Stimulated activated CD4-positive, alpha-beta T cell treated with anti-CD3 and anti-CD28 coated beads, TNF-alpha, amount 100 ng/mL, for 48 hours (primary cell): ENCODE data around the gene ACSBG1.

Experiments used
- DNase-seq, 3 donors: peaks; one replicate each; pipeline ENCODE4 v3.0.0-alpha.2; 2020; ENCODE audit warnings: low read depth in 3 of 3

Gene ACSBG1

DNA sequence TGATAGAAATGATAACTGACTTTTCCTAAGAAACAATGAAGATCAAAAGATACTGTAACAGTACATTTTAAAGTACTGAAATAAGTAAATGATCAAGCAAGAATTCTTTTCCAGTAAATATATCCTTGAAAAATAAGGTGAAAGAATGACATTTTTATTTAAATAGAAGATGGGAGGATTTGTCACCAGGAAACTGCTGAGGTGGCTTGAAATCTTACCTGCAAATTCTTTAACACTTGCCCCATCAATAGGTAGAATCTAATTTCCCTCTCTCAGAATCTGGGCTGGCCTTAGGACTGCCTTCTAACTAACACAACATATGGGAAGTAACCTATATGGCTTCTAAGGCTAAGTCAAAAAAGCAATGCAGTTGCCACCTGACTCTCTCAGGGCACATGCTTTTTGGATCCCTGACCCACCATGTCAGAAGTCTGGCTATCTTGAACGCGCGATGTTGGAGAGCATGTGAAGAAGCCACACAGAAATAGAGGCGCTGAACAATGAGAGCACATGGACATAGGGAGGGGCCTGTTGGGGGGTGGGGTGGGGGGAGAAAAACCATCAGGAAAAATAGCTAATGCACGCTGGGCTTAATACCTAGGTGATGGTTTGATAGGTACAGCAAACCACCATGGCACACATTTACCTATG lies 11.5 kb downstream of the ACSBG1 start:
- DNase-seq, result no peak

GRCh38 chr15:78220713-78221112 lies 13.7 kb downstream of the ACSBG1 start:
- DNase-seq, result no peak

DNA sequence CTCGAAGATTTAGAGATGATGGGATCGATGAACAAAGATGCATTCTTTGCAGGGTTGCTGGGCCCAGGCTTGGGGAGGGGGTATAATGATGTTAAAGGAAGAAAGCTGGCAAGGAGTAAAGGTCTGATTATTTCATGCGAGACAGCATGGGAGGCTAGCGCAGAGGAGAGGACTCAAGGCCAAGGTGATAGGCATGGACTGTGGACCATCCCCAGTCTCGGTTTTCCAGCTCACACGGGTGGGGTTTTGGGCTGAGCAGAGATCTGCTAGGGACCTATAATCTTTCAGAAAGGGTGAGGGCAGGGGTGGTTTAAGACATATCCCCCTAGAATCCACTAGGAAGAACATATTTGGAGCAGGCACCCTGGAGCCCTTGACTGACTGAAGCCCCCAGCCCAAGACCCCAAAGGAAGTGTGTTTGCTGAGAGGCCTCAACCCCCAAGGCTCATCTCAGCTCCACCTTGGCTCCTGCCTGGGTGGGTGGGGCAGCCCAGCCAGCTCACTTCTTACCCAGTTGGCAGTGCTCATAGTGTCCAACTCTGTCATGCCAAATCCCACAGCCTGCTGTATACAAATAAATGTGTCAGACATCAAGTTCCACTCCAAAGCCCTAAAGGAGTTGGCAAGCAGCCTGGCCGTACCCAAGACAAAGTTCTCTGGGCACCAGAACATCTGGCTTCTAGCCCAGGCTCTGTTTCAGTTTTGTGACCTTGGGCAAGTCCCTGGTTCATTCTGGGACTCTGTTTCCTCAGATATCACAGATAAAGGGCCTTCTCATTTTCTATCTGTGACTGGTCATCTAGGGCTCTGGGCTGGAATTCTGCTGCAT lies 17.9 kb downstream of the ACSBG1 start:
- no peak for DNase-seq

- no peak for DNase-seq
Observed at GRCh38 chr15:78213956-78214355, 20.4 kb downstream of the ACSBG1 start.

DNA sequence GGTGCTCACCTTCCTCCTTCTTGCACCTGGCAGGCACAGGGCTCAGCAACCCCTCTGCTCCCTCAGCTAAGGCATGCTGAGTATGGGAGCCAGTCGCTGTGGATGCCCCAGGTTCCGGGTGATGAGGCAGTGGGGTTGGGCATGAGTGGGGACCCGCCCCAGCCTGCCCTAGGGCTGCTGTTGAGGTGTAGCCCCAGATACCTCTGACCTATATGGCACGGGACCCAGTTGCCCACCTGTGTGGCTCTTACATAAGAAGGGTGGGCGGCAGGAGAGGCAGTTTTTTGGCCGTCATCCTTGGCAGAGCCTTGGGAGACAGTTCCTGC lies 21.0 kb downstream of the ACSBG1 start:
- DNase-seq, result no peak

DNA sequence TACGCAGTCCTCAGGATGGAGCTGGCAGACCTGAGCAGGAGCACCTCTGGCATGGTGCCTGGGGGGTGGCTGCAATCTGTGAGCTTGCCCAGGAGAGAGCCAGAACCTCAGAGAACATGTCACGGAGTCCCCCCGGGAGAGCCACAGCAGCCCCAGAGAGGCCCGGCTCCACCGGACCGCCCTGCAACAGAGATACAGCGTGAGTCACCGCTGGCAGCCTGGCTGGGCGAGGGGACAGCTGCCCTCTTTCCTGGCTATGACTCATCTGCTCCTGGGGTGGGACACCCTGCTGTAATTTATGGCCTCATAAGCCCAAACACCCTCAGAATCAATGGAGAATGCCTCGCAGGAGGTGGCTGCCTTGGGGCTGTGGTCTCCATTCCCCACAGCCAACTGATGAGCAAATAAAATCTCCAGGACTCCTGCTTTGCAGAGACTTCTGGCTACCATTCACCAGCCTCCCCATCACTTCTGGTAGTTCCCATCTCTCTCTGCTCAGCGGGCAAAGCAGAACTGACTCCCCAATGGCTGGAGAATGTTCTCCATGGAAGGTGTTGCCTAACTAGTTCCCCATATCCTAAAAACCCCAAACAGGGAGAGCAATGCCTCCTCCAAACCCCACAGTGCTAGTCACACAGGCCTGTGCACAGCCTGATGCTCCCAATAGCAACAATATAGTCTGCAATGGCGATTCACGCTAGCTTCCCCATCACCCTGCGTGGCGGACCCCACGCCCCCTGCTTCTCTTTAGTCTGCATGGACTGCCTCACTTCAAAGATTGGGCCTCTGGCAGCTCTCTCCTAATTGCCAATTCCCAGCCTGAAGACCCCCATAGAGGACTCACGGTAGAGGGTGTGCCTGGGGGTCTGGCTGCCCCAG lies 21.6 kb downstream of the ACSBG1 start:
- DNase-seq, result no peak

DNA sequence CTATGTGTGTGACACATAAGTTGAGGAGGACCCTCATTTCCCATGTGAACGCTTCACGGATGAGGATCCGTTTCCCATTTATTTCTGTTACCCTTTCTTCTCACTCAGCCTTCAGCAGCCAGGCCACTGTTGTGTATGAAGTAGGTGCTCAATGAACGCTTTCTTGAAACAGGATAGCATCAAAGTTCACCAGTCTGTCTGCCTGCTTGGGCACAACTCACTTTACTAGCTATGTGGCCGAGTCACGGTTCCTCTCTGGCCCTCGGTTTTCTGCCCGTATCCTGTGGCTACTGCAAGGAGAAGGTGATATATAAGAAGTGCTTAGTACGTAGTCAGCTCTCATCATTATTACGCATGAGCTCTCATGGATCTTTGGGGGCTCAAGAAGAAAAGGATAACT lies 22.4 kb downstream of the ACSBG1 start:
- DNase-seq, result no peak

DNA sequence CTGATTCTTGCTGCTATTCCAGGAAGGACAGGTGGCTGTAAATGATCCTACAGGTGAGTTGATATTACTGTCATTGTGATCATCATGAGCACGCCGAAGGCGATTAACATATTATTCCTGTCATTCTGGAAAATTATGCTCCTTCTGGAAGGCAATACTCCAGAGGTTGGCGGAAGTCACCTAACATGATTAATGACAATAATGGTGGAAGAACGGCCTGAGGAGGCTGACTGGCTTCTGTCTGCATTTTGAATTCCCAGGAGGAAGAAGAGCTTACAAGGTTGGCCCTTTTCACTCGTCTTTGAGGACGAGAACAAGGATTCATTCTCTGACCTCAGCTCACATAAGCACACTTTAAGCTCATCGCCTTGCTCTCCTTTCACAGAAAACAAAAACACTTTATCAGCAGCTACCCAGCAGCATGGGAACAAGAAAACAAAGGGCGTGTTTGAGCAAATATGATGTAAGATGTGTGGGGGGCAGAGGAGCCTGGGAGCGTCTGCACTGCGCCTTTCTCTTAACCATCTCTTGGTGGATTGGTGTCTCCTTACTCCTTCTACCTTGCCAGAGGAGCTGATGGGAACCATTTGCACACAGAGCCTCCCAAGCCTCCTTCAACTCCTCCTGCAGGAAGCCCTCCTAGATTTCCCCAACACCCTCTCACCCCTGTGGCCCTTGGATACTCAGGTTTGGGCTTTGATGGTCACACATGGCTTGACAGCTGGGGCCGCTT lies 23.0 kb downstream of the ACSBG1 start:
- no peak for DNase-seq

DNA sequence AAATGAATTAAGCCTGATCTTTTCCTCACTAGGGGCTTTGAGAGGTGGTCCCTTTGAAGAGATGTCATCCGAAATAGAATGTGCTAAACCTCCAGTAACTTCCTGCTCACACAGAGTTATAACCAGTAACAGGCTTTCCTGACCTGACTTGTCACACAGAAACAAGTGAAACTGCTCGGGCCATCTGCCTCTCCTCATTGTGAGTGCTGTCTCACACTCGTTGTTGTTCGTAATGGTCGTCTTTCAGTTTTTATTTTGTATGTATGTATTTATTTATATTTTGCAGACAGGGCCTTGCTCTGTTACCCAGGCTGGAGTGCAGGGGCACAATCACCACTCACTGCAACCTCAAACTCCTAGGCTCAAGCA lies 24.0 kb downstream of the ACSBG1 start:
- DNase-seq, result no peak

DNA sequence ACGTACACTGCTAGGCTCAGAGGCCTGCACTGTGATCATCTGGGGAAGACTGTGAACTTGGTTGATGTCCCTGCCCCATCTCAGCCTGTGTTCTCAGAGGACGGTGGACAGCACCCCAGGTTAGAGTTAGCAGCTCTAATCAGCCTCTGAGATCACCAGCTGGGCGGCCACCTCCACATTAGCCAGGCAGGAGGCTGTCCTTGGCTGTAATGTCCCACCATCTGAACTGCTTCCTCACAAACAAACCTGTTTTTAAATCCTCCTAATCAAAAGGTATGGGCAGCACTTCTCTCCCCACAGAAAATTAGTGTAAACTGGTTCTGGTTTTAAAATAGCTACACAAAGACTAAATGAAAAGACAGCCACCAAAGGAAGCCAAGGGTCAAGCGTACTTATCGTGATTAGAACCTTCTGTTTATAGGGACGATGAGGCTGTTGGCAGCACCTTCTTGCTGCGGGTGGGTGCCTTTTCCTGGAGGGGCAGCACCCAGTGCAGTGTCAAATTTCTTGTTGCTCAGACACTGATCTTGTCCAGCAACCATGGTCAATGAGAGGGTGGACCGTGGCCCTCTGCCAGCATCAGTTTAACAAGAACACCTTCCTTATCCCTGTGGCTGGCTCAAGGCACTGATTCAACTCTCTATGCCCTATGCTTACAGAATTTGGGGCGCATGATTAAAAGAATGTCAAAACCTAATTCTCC lies 24.6 kb downstream of the ACSBG1 start:
- no peak for DNase-seq

DNA sequence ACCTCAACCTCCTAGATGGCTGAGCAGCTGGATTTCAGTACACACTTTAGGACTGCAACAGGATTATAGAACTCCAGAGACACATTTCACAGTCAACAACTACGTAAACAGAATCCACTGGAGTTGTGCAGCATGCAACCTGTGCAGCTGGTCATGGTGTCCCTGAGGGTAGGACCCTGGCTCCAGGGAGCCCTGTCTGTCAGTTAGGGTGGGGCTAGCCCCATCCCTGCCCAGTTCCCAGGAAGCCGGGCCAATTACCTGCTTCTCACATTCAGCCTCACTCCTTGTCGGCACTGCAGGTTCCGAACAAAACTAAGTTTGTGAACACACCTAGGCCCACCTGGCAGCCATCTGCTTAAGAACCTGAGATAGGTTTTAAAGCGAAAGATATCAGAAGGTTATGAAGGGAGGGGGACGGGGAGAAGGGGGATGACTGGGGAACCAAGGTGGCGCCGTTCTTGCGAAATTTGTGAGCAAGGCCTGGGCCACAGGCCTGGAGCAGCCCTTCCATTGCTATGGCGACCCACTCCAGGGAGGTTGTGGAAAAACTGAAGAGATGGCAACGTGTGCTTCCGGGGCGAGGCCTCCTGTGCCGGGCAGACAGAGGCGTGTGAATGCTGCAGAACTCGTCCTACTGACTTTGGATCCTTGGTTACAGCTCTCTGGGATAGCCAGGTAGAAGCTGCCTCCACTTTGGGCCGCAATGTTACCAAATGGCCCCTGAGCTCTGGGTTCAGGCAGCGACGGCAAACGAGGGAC lies 25.3 kb downstream of the ACSBG1 start:
- DNase-seq, result no peak

DNA sequence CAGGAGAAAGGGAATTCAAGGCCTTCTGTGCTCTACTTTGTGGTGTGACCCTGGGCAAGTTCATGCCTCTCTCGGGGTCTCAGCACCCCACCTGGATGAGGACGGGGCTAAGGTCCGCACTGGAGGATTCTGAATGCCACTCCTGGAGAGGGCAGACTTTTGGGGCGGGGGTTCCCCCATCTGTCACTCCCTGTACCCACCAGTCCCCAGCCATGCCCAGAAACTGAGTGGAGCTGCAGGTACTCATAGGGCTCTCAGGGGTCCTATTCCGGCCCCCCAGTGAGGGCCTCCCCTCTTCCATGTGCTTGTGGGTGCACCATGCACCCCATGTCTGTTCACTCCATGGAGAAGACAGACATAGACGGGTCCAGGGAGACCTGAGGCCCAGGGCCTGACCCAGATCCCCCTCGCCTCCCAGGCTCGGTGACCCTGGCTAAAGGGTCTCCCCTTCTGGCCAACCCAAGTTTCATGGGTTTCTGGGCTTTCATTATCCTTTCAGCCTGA lies 26.0 kb downstream of the ACSBG1 start:
- DNase-seq, result no peak

DNA sequence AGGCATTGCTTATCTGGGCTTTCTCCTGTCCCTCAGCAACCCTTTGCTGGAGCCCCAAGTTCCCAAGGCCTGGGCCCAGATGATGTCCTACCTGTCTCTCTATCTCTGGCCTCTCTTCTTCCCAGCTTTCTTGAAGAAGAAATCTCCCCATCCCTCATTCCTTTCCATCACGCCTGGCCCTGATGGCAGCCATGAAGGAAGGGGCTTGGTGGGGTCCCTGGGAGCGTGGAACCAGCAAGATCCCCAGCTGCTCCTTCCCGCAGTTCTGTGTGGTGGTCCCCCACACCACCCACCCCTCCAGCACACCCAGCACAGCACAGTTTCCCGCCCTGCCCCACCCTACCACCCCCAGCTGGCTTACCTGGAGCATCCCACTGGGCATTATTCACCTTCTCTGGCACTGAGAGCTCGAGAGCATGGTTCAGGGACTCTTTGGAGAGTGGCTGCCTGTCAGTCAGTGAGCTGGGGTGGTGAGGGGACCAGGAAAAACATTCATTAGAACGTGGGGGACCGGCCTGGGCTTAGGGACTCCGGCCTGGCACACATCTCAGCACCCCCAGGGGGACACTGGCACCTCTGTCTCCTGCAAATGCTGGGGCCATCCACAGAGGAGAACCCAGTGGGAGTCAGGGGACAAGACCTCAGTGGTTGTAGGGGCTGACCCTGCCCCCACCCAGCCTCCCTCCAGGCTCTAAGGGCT lies 26.6 kb downstream of the ACSBG1 start:
- no peak for DNase-seq

DNA sequence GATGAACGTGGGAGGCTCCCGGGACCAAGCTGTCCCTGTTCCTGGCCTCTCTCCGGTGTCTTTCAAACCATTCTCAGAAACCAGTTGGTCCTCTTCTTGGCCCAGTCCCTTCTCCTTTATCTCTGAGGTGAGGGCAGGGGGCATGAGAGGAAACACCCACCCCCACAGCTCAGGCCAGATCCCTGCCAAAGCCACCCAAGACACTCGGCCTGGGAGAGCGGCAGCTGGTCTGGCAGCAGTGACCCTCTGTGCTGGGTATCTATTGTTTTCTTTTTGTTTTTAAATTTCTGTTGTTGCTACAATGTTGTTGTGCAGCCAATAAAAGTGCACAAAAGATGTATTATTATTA lies 27.3 kb downstream of the ACSBG1 start:
- DNase-seq, result no peak

GRCh38 chr15:78206326-78207109 lies 27.8 kb downstream of the ACSBG1 start:
- no peak for DNase-seq

GRCh38 chr15:78205856-78206255 lies 28.5 kb downstream of the ACSBG1 start:
- DNase-seq, result no peak

GRCh38 chr15:78205337-78205736 lies 29.0 kb downstream of the ACSBG1 start:
- DNase-seq, result no peak

GRCh38 chr15:78204351-78205309 lies 29.7 kb downstream of the ACSBG1 start:
- DNase-seq, result no peak
